Activated T-helper 1 cell treated with Interleukin-2 at 50 U/mL for 16 hours (primary cell): ENCODE measurements around the gene LPIN1.
"Not testable (repeated sequence)": the region's sequence is repeated elsewhere in the genome, so short reads cannot be mapped to it uniquely, and the experiment has no call there.

Experiments used
- DNase-seq: peaks from one replicate; pipeline ENCODE4 v3.0.0-alpha.2; 2020; ENCODE audit warnings: low read depth

LPIN1 gene

DNA sequence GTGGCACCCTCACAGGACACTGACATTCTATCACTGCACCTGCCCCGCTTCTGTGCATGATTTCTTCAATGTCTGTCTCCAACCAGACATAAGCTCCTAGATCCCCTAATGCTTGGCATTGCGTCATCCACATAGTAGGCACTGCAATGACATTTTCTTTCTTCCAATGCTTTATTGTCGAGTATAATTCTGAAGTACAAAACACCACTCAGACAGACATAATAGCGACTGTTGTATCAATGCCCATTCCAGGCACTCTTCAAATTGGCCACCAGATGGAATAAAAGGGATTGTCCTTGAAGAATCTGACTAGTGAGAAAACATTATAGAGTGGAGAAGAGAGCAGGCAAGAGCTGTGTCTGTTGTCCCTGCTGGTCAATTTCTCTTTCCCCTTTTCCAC is 89.0 kb downstream of the LPIN1 start:
- DNase-seq: no peak

DNA sequence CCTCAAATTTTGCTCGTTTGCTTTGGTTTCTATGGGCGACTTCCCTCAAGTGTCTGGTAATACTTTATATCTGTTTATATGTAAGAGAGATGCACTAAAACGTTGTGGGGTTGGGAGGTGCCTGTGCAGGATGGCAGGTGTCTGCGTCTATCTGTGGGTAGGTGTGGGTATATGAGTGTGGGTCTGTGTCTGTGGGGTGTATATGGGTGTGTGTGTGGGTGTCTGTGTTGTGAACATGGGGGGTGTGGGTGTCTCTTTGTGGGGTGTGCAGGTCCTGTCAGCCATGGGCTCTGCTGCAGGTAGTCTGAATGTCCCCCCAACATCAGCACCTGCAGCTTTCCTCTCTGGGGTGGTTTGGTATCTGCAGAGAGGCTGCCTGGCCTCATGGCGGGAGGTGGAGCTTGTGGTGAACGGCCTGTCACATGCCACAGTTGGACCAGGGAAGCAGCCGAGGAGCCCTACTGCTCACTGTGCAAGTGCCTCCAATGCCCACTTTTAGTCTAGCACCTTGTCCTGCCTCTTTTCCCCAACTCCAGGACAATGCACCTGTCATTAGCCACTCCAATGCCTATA is 90.3 kb downstream of the LPIN1 start:
- DNase-seq: no peak

DNA sequence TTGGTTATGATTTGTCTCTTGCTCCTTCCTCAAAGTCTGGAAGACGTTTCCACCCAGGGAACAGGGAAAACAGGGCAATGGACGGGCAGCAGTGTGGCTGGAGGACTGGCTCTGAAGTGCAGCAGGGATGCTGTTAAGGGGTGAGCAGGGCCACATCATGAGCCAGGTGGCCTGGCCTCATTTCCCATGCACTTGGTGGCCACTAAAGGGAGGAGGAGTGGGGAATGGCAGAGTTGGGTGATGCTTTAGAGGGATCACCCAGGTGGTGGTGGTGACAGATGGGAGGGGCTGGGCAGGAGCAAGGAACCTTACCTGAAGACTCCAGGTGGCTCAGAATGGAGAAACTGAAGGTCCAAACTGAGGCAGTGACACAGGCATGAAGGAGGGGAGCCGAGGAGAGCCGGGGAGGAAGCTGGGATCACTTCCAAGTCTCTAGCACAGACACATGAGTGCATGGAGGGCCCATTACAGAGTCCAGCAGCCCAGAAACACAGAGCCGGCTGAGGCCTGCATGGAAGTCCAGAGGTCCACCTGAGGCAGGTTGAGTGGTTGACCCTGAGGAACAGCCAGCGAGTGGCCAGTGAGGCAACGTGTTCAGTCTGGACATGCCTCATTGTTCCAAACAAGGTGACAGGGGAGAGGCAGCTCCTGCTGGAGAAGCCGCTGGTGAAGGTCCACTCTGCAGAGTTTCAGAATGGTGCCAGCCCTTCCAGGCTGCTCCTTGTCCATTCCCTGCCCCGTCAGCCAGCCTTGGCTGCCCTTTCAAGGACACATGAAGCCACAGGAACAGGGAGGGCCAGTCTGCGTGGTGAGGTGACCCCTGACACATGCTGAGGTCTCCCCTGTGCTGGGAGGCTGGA is 91.7 kb downstream of the LPIN1 start:
- DNase-seq: no peak

DNA sequence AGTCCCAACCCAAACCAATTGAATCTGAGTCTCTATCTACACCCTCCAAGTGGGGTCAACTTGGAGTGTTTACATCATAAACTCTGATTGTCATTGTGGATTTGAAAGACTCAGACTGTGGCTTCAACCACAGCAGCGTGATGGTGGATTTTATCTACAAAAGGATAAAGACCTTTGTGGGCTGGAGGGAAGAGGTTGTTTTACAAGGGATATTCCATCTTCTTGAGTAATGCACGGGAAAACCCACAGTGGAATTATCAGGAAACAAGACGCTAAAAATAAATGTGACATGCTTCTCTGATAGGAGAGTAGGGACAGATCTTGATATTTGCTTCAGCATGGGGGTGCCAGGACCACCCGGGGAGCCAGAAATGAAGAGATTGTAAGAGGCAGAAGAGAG is 93.5 kb downstream of the LPIN1 start:
- no peak for DNase-seq

DNA sequence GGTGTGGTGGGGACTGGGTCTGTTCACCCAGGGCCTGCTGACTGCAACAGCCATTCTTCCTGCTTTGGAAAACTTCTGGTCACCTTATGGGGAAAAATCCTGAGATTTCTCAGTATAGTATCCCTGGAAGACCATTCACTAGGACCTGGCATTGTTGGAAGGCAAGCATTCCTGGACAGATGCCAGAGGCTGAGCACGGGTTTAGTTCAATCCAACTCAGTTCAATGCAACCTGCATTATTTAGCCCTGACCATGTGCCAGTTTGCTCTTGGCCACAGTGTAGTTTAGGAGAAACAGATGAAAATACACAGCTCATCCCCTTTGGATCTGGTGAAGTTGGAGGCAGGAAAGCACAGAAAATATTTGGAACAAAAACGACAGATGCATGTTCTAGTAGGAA is 95.9 kb downstream of the LPIN1 start:
- DNase-seq: no peak

DNA sequence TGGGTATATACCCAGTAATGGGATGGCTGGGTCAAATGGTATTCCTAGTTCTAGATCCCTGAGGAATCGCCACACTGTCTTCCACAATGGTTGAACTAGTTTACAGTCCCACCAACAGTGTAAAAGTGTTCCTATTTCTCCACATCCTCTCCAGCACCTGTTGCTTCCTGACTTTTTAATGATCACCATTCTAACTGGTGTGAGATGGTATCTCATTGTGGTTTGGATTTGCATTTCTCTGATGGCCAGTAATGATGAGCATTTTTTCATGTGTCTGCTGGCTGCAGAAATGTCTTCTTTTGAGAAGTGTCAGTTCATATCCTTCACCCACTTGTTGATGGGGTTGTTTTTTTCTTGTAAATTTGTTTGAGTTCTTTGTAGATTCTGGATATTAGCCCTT is 98.4 kb downstream of the LPIN1 start:
- DNase-seq: not testable (repeated sequence)

DNA sequence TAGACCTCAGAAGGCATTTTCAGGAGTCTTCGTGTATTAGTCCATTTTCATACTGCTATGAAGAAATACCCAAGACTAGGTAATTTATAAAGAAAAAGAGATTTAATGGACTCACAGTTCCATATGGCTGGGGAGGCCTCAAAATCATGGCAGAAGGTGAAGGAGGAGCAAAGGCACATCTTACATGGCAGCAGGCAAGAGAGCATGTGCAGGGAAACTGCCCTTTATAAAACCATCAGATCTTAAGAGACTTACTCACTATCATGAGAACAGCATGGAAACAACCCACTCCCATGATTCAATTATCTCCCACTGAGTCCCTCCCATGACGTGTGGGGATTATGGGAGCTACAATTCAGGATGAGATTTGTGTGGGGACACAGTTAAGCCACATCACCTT is 101.5 kb downstream of the LPIN1 start:
- not testable (repeated sequence) for DNase-seq

DNA sequence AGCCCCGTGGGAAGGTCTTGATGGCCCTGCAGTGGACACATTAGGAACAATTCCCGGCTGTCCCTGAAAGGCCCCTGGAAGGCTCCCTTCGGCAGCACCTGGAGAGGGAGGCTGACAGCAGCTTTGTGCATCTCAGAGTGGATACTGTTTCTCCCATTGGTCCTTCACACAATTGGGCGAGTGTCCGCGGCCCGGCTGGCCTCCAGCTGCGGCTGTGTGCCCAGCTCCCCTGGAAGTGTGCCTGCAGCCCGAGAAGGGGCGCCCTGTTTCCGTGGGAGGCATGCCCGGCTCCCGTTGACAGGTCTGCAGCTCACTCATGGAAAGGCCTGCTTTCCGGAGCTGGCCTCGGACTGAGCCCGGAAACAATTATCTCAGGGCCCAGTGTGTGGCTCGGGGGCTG is 103.7 kb downstream of the LPIN1 start:
- DNase-seq: no peak

DNA sequence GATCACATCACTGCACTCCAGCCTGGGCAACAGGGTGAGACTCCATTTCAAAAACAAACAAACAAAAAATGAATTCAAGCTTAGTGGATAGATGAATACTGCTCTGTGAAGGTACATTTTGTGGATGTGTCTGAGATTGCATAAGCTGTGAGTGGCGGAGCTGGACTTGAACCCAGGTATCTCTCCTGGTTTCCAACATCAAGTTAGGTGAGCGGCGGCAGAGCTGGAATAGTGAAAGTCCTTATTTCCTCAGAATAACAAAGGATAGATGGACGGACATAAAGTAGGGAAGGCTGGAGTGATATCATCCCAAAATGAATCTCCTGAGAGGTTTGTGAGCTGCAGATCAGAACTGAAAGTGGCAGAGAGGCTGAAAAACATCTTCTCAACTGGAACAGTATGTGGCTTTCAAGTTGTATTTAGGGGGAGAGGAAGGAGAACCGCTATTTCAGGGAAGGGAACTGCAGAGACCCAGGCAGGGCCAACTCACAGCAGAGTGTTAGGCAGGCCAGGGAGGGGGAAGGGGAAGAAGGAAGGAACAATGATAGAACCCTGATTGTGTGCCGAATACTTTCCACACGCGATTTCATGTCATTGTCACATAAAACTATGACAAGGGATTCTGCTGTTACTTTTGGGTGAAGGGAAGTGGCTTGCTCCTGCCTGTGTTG is 106.2 kb downstream of the LPIN1 start:
- DNase-seq: no peak

DNA sequence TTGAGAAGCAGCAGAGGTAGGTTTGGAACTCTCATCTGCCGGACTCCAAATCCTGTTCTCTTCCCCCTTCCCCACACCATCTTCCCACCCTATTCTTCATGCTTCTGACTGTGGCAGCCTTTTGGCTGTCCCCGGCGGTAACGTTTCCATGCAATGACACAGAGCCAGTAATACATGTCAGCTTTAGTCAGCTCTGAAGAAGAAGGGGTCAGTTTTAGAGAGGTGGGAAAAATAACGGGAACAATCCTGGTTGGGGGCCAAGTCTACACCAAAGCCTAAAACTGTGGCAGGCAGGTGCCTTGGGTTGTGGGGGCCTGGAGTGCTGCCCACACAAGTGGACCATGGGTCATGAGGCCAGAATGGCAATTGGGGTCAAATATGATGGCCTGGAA is 106.8 kb downstream of the LPIN1 start:
- no peak for DNase-seq

DNA sequence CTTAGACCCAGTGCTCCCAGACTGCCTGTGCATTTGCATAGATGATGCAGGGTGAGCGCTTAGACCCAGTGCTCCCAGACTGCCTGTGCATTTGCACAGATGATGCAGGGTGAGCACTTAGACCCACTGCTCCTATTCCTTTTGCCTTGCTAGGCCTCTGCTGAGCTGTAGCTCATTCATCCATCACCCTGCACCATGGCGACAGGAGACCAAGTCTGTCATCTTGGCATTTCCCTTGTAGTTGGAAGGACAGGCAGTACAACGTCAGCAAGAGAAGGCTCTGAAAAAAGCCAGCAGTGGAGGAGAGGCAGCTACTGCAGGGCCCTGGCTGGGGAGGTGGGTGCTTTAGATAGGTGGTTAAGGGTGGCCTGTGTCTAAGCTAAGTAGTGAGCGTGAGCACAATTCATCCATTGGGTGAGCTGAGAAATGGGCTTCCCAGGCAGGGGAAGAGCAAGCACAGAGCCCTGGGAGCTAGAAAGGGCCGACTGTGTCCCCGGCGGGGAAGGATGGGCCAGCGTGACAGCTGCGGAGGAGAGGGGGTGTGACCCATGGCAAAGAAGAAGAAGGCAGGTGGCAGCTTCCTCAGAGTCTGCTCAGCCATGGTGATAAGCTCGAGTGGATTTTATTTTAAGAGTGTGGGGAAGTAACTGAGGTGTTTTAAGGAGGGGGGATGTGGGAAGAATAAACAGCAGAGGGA is 108.8 kb downstream of the LPIN1 start:
- DNase-seq: no peak

DNA sequence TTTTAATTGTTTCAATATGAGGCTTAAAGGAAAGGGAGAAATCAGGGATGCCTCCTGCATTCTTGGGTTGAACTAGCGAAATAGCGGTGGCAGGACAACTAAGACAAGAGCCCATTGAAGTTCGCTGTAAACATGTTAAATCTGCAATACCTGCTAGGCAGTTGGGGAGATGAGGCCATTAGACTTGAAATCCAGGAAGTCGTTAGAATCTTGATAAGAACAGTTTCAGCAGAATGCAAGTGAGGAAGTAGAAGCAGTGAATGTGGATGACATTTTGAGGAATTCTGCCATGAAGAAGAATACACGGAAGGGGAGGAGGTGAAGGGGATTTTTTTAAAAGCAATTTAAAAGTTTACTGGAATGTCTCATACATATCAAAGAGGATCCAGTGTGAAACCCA is 109.7 kb downstream of the LPIN1 start:
- no peak for DNase-seq

DNA sequence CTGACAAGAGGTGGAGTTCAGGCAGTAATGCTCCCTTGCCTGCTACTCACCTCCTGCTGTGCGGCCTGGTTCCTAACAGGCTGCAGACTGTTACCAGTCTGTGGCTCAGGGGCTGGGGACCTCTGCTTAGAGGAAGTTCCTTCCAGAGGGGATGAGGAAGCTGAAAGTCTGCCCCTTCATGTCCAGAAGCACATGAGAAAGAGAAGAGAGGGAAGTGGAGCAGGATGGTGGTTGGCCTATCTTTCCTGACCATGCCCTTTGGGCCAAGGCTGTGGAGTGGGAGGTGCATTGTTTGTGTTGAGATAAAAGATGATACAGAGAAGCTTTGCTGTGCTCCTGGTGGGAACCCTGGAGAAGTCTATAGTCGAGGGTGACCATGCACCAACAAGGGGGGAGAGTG is 112.5 kb downstream of the LPIN1 start:
- no peak for DNase-seq

DNA sequence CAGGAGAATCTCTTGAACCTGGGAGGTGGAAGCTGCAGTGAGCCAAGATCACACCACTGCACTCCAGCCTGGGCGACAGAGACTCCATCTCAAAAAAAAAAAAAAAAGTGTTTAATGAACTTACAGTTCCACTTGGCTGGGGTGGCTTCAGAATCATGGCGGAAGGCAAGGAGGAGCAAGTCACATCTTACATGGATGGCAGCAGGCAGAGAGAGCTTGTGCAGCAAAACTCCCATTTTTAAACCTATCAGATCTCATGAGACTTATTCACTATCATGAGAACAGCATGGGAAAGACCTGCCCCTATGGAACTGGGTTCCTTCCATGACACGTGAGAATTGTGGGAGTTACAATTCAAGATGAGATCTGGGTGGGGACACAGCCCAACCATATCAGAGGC is 113.5 kb downstream of the LPIN1 start:
- not testable (repeated sequence) for DNase-seq

DNA sequence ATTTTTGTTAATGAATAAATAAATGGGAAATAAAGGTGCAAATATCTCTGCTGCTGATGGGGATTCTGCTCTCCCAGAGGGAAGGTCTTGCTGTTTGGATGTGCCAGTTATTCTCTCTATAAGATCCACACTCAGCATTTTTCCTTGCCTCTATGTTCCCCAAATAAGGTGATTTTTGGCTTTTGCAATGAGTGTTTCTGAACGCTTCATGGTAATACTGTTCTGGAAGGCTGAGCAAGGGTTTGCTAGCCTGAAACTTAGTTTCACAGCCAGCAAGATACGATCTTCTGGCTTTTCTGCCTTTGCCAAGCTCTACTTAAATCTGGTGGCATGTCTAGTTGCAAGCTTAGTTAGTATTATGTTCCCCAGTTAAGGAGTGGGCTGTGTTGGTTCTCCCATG is 114.6 kb downstream of the LPIN1 start:
- no peak for DNase-seq

DNA sequence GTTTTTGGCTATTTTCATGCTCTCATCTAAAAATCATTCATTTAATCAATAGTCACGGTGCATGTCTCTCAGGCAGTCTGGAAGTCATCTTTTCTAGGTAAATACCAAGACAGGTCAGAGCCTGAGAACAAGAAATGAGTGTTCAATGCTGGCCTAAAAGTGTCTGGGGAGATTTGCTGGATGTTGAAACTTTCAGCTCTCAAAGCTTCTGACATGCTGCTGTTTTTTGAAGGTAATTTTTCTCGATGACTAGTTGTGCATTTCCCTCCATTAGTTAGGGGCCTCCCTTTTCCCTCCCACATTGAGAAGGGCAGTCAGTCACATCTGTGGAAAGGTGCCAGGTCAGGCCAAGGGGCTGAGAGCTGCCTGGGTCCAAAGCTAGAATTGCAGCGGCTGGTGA is 115.6 kb downstream of the LPIN1 start:
- DNase-seq: no peak

DNA sequence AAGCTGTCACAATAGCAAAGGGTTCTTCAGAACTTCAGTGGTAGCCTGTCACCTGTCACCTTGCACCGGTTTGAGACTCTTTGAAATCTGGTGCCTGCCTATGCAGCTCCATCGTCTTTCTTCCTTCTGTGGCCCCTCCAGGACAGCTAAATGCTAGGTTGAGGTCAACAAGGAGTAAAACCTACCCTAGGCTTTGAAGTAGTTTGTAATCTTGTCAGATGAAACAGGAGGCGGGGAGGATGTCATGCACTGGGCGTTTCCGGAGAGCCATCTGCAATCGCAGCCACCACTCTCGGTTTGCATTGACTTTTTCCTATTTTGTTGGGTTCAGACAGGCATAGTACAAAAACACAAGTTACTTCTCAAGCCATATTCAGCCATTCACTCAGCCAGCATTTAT is 116.7 kb downstream of the LPIN1 start:
- no peak for DNase-seq

DNA sequence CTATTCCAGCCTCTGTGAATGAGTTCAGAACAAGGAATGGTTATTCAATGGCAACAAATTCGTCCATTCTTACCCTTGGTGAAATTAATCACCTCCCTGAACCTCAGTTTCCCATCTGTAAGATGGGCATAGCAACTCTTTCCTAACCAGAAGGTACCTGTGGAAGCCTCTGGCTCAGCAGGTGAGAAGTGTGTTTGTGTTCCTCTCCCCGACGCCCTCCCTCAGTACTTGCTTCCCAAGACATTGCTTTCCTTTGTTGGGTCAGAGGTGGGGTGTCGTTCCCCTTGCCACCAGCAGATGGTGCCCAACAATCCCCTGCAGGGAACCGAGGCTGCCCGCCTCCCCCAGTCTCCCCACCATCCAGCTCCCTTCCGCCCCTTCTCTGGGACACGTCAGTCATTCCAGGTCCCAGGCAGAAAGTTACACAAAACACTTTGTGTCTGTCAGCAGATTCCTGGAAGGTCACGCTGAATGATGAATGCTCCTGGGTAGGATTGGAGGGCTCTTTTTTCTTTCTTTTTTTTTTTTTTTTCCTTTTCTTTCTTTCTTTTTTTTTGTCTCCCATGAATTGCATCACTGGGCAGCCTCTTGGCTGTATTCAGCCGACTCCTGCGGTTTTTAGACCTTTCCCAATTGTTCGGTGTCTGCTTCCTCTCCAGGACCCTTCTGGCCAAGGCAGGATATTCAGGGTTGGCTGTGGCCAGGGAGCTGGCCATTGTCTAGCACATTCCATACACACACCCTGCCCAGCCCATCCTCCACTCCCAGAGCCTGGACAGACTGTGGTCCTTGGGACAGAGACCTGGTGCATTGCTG is 117.3 kb downstream of the LPIN1 start:
- DNase-seq: peak; percentile 49

DNA sequence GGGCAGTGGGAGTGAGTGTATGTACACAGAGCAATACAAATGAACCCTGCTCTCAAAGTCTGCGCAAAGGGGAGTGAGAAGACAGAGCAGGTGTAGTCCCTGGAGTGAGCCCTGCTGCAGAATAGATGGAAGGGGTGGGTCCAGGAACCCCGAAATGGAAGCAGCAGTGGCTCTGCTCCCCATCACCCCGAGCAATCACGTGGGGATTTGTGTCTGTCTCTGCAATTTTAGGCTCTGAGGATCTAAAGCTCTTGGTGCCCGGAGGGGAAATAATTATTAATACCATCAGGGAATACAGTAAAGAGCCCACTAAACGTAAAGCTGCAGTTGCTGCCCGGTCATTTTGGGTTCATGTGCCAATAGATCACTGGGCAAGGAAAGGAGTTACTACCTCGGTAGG is 118.3 kb downstream of the LPIN1 start:
- no peak for DNase-seq

DNA sequence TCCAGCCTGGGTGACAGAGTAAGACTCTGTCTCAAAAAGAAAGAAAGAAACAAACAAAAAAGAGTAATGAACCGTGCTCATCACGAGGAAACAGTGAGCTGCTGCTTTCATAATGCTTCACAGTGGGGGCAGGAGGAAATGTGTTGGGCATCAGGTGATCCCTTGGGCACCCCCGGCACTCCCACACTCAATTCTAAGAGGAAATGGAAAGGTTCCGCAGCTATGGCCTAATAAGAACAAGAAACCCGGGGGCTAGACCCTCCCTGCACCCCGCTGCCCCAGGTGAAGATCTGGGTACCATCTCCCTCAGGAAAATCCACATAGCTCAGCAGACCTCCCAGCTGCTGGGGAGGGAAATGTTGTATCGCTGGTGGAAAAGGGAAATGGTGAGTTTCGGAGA is 118.9 kb downstream of the LPIN1 start:
- DNase-seq: no peak

DNA sequence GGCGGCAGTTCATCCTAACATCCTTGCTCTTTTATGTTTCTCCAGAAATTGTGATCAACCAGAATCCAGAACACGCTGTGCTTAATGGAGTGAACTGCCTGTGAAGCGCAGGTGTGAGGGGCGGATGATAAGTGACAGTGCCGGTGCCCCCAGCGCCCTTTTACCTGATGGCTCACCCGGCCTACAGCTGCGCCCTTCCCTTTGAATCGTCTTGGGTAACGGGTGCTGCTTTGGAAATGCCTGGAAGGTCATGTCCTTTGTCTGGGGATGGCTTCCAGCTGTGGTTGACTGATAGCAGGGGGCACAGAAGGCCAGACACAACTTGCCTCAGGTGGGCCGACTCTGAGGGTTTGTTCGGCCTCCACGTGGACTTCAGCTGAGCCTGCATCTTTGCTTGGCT is 119.4 kb downstream of the LPIN1 start:
- no peak for DNase-seq
